ENCODE results near the gene PRRC2B.
"Not testable (repeated sequence)": the region's sequence is repeated elsewhere in the genome, so short reads cannot be mapped to it uniquely, and the experiment has no call there.

Gene PRRC2B

DNA sequence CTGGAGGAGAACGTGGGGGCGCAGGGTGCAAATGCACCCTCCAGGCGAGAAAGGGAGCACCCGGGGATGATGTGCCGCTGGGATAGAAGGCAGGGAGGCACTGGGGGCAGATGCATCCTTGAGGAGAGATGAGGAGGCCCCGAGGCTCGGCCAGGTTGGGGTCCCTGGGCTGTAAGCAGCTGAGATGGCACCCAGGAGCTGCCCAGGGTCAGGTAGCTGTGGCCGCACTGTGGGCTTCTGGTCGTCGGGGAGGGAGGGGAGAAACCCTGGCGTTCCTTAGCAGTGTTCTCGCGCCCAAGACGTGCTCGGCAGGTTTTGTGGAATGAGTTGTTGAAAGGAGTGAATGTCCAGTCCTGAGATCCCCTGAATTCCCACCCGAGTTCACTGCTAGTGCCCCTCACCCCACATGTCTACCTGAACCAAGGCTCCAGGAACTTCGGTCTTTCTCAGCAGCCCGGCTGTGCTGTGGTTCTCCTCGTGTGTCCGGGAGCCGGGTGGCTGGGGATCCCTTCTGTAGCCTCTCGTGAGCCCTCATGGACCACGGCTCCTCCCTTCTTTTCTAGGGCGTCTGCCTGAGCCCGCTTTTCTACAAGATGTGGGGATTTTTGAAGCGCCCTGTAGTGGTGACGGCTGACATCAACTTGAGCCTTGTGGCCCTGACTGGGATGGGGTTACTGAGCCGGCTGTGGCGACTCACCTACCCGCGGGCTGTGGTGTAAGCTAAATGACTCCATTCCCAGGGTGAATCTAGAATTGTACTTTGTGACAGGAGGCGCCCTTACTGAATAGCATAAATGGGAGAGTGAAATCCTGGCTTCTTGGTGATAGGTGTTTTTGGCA, 110.0 kb downstream of the PRRC2B start:
- peak; percentile 6 for ATAC-seq
- Mint-ChIP-seq H3K36me3 (peaks cover 15% of the 10 kb centered on the region), H3K4me1 (peaks cover 48% of the 10 kb centered on the region)

GRCh38 chr9:131505012-131505411, 111.1 kb downstream of the PRRC2B start:
- ATAC-seq = no peak
- H3K36me3 Mint-ChIP-seq = peaks cover 11% of the 10 kb centered on the region
- no peaks in the 10 kb centered on the region for H3K27me3 Mint-ChIP-seq
- no peak overlapping the region for H3K4me3 Mint-ChIP-seq
- peaks cover 41% of the 10 kb centered on the region for H3K4me1 Mint-ChIP-seq
- H3K27ac Mint-ChIP-seq = no peak overlapping the region
- no peaks in the 10 kb centered on the region for H3K9me3 Mint-ChIP-seq

More for the DNA sequence above, 110.0 kb downstream of the PRRC2B start:
- no peaks in the 10 kb centered on the region for H3K9me3 Mint-ChIP-seq
- H3K4me3 Mint-ChIP-seq = peak overlapping the region; percentile 84
- H3K27ac Mint-ChIP-seq = peak overlapping the region; percentile 81
- no peaks in the 10 kb centered on the region for H3K27me3 Mint-ChIP-seq

DNA sequence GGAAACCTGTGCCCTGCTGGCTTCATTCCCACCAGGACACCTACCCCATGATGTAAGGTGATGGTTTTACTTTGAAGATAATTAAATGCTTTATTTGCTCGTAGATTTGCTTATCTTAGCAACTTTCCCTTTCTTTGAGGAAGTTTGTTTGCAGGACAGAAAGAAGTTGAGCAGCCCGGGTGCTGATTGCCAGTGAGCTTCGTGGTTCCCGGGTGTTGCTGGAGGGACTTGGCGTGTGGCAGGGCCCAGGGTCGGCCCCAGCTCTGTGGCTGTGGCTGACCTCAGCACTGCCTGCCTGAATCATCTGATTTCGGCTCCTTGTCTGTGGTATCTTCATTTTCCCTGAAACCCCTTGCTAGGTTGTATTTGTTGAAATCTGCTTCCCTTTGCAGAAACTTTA, 117.5 kb downstream of the PRRC2B start:
- peaks cover 7% of the 10 kb centered on the region for H3K4me1 Mint-ChIP-seq
- no peaks in the 10 kb centered on the region for H3K27me3 Mint-ChIP-seq
- peaks cover 52% of the 10 kb centered on the region for H3K36me3 Mint-ChIP-seq
- no peak overlapping the region for H3K27ac Mint-ChIP-seq
- ATAC-seq = no peak
- H3K9me3 Mint-ChIP-seq = no peaks in the 10 kb centered on the region
- H3K4me3 Mint-ChIP-seq = no peak overlapping the region

DNA sequence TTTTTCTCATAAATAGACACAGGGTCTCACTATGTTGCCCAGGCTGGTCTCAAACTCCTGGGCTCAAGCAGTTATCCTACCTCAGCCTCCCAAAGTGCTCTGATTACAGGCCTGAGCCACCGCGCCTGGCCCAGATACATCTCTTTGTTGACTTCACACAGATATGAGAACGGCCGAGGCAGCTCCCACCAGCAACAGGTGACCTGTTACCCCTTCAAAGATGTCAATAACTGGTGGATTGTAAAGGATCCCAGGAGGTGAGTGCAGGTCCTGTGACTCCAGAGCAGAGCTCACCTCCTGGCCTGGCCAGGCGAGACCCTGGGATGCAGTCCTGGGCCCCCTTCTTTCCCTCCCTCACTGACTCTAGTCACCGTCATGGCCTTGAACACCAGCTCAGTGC, 118.0 kb downstream of the PRRC2B start:
- Mint-ChIP-seq H3K27ac (no peak overlapping the region), H3K4me1 (peaks cover 7% of the 10 kb centered on the region), H3K4me3 (no peak overlapping the region), H3K36me3 (peaks cover 48% of the 10 kb centered on the region), H3K9me3 (no peaks in the 10 kb centered on the region), H3K27me3 (no peaks in the 10 kb centered on the region)
- no peak for ATAC-seq

- no peaks in the 10 kb centered on the region for H3K27me3 Mint-ChIP-seq
- H3K9me3 Mint-ChIP-seq = no peaks in the 10 kb centered on the region
- H3K4me3 Mint-ChIP-seq = no peak overlapping the region
- ATAC-seq = no peak
- H3K27ac Mint-ChIP-seq = no peak overlapping the region
- peaks cover 56% of the 10 kb centered on the region for H3K36me3 Mint-ChIP-seq
- peaks cover 7% of the 10 kb centered on the region for H3K4me1 Mint-ChIP-seq
Measured at GRCh38 chr9:131513177-131513576, 119.3 kb downstream of the PRRC2B start.

DNA sequence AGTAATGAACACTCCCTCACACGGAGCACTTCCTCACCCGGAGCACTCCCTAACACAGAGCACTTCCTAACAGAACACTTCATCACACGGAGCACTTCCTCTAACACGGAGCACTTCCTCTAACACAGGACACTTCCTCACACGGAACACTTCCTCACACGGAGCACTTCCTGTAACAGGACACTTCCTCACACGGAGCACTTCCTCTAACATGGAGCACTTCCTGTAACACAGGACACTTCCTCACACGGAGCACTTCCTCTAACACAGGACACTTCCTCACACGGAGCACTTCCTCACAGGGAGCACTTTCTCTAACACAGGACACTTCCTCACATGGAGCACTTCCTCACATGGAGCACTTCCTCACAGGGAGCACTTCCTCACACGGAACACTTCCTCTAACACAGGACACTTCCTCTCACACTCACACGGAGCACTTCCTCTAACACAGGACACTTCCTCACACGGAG, 121.7 kb downstream of the PRRC2B start:
- H3K4me1 Mint-ChIP-seq, H3K27me3 Mint-ChIP-seq, H3K9me3 Mint-ChIP-seq, H3K27ac Mint-ChIP-seq, H3K4me3 Mint-ChIP-seq, ATAC-seq: not testable (repeated sequence)
- peaks cover 61% of the 10 kb centered on the region for H3K36me3 Mint-ChIP-seq

GRCh38 chr9:131516100-131516499, 122.2 kb downstream of the PRRC2B start:
- Mint-ChIP-seq H3K9me3 (no peaks in the 10 kb centered on the region), H3K4me3 (no peak overlapping the region), H3K27me3 (no peaks in the 10 kb centered on the region), H3K36me3 (peaks cover 56% of the 10 kb centered on the region), H3K27ac (no peak overlapping the region), H3K4me1 (peaks cover 7% of the 10 kb centered on the region)
- ATAC-seq = no peak

GRCh38 chr9:131516930-131517329, 123.0 kb downstream of the PRRC2B start:
- Mint-ChIP-seq H3K4me1 (peaks cover 7% of the 10 kb centered on the region), H3K4me3 (no peak overlapping the region), H3K36me3 (peaks cover 56% of the 10 kb centered on the region), H3K27me3 (no peaks in the 10 kb centered on the region), H3K9me3 (no peaks in the 10 kb centered on the region), H3K27ac (no peak overlapping the region)
- no peak for ATAC-seq

DNA sequence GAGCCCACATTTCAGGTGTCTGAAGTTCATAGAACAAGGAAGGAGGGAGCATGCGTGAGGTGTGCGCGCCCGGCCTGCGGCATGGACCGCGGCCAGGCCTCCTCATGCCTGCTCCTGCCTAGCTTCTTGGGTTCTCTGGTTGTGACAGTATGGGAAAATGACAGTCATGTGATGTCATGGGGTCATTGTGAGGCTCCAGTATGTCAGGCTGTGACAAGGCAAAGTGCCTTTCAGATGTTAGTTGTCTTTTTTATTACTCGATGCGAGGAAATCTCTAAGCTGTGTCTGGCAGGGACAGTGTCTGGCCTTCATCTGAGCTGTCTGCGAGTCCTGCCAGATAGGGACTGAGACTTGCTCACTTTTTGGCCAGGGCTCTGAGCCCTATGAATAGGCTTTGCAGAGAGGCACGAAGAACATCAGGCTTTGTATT, 123.9 kb downstream of the PRRC2B start:
- H3K4me3 Mint-ChIP-seq = no peak overlapping the region
- ATAC-seq = no peak
- H3K27me3 Mint-ChIP-seq = no peaks in the 10 kb centered on the region
- peaks cover 55% of the 10 kb centered on the region for H3K36me3 Mint-ChIP-seq
- no peak overlapping the region for H3K27ac Mint-ChIP-seq
- H3K9me3 Mint-ChIP-seq = no peaks in the 10 kb centered on the region
- H3K4me1 Mint-ChIP-seq = peaks cover 7% of the 10 kb centered on the region

GRCh38 chr9:131518553-131518952, 124.7 kb downstream of the PRRC2B start:
- ATAC-seq = no peak
- no peaks in the 10 kb centered on the region for H3K9me3 Mint-ChIP-seq
- peaks cover 48% of the 10 kb centered on the region for H3K36me3 Mint-ChIP-seq
- H3K27ac Mint-ChIP-seq = no peak overlapping the region
- no peaks in the 10 kb centered on the region for H3K27me3 Mint-ChIP-seq
- H3K4me1 Mint-ChIP-seq = peaks cover 7% of the 10 kb centered on the region
- no peak overlapping the region for H3K4me3 Mint-ChIP-seq

DNA sequence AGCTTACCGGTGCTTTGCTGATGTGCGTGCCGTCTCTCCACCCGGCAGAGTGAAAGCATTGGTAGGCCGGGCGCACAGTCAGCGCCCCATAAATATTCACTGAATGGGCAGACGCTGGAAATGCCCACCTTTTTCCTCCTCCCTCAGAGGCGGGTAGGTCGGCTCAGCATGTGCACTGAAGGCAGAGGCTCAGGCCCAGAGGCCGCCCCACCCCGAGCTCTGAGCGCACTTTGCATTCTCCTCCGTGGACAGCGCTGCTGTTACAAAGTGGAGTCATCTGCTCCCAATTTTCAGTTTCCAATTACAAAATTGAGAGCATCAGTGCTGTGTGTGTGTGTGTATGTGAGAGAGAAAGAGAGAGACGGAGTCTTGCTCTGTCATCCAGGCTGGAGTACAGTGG, 126.6 kb downstream of the PRRC2B start:
- ATAC-seq = no peak
- H3K4me3 Mint-ChIP-seq = no peak overlapping the region
- H3K27me3 Mint-ChIP-seq = no peaks in the 10 kb centered on the region
- peaks cover 55% of the 10 kb centered on the region for H3K36me3 Mint-ChIP-seq
- no peak overlapping the region for H3K27ac Mint-ChIP-seq
- H3K4me1 Mint-ChIP-seq = no peaks in the 10 kb centered on the region
- H3K9me3 Mint-ChIP-seq = no peaks in the 10 kb centered on the region

DNA sequence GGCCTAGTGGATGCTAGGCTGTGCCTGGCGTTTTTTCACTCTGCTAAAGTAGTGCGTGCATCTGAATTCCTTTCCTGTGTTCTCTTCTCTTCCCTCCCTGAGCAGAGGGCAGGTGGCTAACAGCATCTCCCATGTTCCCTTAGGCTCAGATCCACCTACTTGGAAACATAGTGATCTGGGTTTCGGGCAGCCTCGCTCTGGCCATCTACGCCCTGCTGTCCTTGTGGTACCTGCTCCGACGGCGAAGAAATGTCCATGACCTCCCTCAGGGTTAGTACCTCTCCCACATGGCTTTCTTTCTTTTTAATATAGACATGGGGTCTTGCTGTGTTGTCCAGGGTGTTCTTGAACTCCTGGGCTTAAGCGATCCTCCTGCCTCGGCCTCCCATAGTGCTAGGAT, 127.3 kb downstream of the PRRC2B start:
- ATAC-seq = no peak
- H3K4me3 Mint-ChIP-seq = no peak overlapping the region
- peaks cover 62% of the 10 kb centered on the region for H3K36me3 Mint-ChIP-seq
- no peaks in the 10 kb centered on the region for H3K27me3 Mint-ChIP-seq
- no peaks in the 10 kb centered on the region for H3K4me1 Mint-ChIP-seq
- H3K9me3 Mint-ChIP-seq = no peaks in the 10 kb centered on the region
- no peak overlapping the region for H3K27ac Mint-ChIP-seq

GRCh38 chr9:131521822-131522221, 127.9 kb downstream of the PRRC2B start:
- Mint-ChIP-seq H3K27me3 (no peaks in the 10 kb centered on the region), H3K27ac (peak overlapping the region; percentile 53), H3K4me3 (no peak overlapping the region), H3K4me1 (no peaks in the 10 kb centered on the region), H3K9me3 (no peaks in the 10 kb centered on the region), H3K36me3 (peaks cover 69% of the 10 kb centered on the region)
- no peak for ATAC-seq

DNA sequence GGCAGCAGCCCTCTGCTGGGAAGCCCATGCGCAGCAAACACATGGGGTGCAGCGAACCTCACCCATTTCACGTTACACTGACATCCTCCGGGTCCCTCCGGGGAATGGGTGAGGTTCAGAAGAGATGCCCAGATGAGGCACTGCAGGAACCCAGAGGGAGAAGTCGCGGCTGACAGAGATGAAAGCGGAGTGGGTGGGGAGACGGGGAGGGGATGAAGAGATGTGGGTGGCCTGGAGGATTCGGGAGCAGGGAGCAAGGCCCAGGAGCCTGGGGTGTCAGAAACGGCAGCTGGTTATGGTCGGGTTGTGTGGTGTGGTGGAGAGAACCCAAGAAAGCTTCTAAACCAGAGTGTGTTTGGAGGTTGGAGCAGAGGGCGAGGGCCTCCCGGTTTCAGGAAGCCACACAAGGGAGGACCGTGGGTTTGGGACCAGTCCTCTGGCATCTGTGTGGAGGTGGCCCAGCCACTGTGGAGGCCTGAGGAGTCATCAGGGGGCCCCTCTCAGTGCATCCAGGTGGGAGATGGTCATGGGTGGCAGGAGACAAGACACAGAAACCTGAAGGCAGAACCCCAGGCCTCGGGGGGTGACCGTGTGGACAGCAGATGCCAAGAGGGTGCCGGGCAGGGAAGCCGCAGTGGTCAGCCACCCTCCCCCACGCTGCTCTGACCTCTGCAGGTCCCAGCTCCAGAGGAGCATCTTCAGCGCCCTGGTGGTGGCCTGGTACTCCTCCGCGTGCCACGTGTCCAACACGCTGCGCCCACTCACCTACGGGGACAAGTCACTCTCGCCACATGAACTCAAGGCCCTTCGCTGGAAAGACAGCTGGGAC, 128.6 kb downstream of the PRRC2B start:
- Mint-ChIP-seq H3K9me3 (no peaks in the 10 kb centered on the region), H3K27ac (peak overlapping the region; percentile 53), H3K27me3 (no peaks in the 10 kb centered on the region), H3K36me3 (peaks cover 72% of the 10 kb centered on the region), H3K4me1 (no peaks in the 10 kb centered on the region), H3K4me3 (no peak overlapping the region)
- no peak for ATAC-seq

DNA sequence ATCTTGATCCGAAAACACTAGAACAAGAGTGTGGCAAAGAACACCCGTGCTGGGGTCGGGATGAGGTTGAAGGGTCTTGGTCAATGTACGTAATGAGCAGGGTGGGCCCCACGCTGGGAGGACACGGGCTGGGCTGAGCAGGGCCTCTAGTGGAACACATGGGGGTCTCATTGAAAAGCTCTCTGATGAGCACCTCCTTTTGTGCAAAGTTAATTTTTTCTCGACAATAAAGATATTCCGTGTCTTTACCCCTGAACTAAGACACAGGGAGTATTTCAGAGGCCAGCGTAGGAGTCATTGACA, 129.2 kb downstream of the PRRC2B start:
- Mint-ChIP-seq H3K4me1 (no peaks in the 10 kb centered on the region), H3K27me3 (no peaks in the 10 kb centered on the region), H3K4me3 (no peak overlapping the region), H3K36me3 (peaks cover 68% of the 10 kb centered on the region), H3K9me3 (no peaks in the 10 kb centered on the region), H3K27ac (no peak overlapping the region)
- ATAC-seq = no peak

Data from stimulated activated memory B cell treated with anti-CD40 and anti-IgM and Interleukin-4, amounts not matched to agents 10 μg/mL and 1 μg/mL and 100 μg/mL, for 72 hours (primary cell).